Measurements from ENCODE around the gene WDR4. TPM values are rescaled to one million over a fixed set of nuclear protein-coding genes. Genes with fewer than 3 reads are reported as not detected.
A peak's percentile ranks its signal among the peaks of the same experiment; 100 is the strongest.
"Not testable (repeated sequence)": the region's sequence is repeated elsewhere in the genome, so short reads cannot be mapped to it uniquely, and the experiment has no call there.

The WDR4 gene
- total RNA-seq, 2 experiments from 2014 or later, result 34.0 to 46.5 TPM

DNA sequence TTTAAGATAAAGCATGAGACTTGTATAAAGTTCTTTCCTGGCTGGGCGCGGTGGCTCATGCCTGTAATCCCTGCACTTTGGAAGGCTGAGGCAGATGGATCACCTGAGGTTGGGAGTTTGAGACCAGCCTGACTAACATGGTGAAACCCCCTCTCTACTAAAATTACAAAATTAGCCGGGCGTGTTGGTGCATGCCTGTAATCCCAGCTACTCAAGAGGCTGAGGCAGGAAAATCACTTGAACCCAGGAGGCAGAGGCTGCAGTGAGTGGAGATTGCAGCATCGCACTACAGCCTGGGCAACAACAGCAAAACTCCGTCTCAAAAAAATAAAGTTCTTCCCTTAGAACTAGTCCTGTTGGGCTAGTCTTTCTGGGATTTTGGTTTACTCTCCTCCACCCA, 32.6 kb upstream of the WDR4 start:
- POLR2A ChIA-PET; H3K4me3 Mint-ChIP-seq; H3K27ac Mint-ChIP-seq; H3K9me3 Mint-ChIP-seq (ENCODE audit: low read depth); H3K27me3 Mint-ChIP-seq; H3K4me1 Mint-ChIP-seq; DNase-seq; CTCF ChIA-PET; ATAC-seq: not testable (repeated sequence)
- intact Hi-C loops (cut with DNase I, micrococcal nuclease), result loop anchor here in 1 of 2 experiments (5.0 kb wide), 1 partner anchor 35 kb away; no protein-coding TSS in a partner anchor
- H3K36me3 Mint-ChIP-seq (ENCODE audit: low read depth), result peaks cover 16% of the 10 kb centered on the region

DNA sequence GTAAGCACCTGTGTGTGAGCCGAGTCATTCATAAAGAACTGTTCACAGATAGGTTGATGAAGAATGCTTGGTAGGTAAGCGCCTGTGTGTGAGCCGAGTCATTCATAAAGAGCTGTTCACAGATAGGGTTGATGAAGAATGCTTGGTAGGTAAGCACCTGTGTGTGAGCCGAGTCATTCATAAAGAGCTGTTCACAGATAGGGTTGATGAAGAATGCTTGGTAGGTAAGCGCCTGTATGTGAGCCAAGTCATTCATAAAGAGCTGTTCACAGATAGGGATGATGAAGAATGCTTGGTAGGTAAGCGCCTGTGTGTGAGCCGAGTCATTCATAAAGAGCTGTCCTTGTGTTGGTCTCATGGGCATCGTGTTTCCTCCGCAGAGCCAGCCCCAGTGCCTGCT, 29.1 kb upstream of the WDR4 start:
- CTCF ChIA-PET, result interaction anchor here (0.6 kb wide), 1 partner anchor 277 kb away, joined by 3 read pairs; no protein-coding TSS in a partner anchor
- POLR2A ChIA-PET; H3K27me3 Mint-ChIP-seq; intact Hi-C loops (cut with DNase I, micrococcal nuclease); DNase-seq; H3K27ac Mint-ChIP-seq; H3K9me3 Mint-ChIP-seq (ENCODE audit: low read depth); H3K4me3 Mint-ChIP-seq; H3K4me1 Mint-ChIP-seq; ATAC-seq: not testable (repeated sequence)
- H3K36me3 Mint-ChIP-seq (ENCODE audit: low read depth), result peaks cover 31% of the 10 kb centered on the region

DNA sequence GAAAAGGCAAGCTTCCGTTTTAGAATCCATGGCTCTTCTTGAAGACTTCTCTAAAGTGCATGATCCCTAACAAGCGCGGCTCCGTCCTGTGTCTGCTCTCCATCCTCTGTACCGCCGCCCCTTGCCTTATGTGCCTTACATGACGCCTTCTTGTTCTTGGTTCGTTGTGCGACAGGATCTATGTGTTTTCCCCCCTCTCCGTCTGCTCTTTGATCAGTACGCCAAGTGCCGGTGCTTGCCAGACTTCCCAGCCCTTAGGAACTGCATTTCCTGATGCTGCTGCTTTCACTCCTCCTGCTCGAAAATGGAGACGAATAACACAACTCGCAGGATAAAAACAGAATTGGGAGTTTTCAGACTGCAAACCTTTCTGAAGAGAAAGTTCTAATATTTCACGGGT, 26.9 kb upstream of the WDR4 start:
- CTCF ChIA-PET, result no interaction called here
- DNase-seq (no peak), ATAC-seq (no peak)
- intact Hi-C loops (cut with DNase I, micrococcal nuclease), result no loop called here
- Mint-ChIP-seq H3K4me1 (no peaks in the 10 kb centered on the region), H3K36me3 (ENCODE audit: low read depth) (peaks cover 28% of the 10 kb centered on the region), H3K9me3 (ENCODE audit: low read depth) (no peaks in the 10 kb centered on the region), H3K27ac (no peak overlapping the region), H3K4me3 (no peak overlapping the region), H3K27me3 (no peaks in the 10 kb centered on the region)
- POLR2A ChIA-PET, result no interaction called here

DNA sequence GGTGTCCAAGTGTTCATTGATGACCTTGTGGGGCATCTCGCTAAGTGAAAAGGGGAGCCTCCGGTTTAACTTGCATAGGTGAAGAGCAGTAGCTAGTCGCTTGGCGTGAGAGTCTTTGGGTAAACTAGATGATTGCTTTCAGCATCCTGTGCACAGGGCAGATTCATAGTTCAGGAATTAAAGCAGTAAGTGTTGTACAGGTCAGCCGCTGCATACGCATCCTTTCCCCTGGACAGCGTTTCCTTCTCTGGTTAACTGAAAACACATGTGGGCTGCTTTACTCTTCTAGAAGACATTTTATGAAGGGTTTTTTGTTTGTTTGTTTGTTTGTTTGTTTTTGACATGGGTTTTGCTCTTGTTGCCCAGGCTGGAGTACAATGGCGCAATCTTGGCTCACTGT, 25.9 kb upstream of the WDR4 start:
- H3K4me1 Mint-ChIP-seq, result no peaks in the 10 kb centered on the region
- no peak overlapping the region for H3K27ac Mint-ChIP-seq
- ChIA-PET POLR2A (no interaction called here), CTCF (no interaction called here)
- no peak overlapping the region for H3K4me3 Mint-ChIP-seq
- H3K27me3 Mint-ChIP-seq, result no peaks in the 10 kb centered on the region
- peaks cover 26% of the 10 kb centered on the region for H3K36me3 Mint-ChIP-seq (ENCODE audit: low read depth)
- intact Hi-C loops (cut with DNase I, micrococcal nuclease), result no loop called here
- DNase-seq (no peak), ATAC-seq (no peak)
- no peaks in the 10 kb centered on the region for H3K9me3 Mint-ChIP-seq (ENCODE audit: low read depth)

GRCh38 chr21:42903817-42904216, 24.5 kb upstream of the WDR4 start:
- peaks cover 2% of the 10 kb centered on the region for H3K4me1 Mint-ChIP-seq
- no peak overlapping the region for H3K27ac Mint-ChIP-seq
- no peaks in the 10 kb centered on the region for H3K9me3 Mint-ChIP-seq (ENCODE audit: low read depth)
- CTCF ChIA-PET, result no interaction called here
- H3K4me3 Mint-ChIP-seq, result no peak overlapping the region
- H3K27me3 Mint-ChIP-seq, result no peaks in the 10 kb centered on the region
- H3K36me3 Mint-ChIP-seq (ENCODE audit: low read depth), result peaks cover 25% of the 10 kb centered on the region
- ATAC-seq (no peak), DNase-seq (no peak)
- POLR2A ChIA-PET, result no interaction called here
- intact Hi-C loops (cut with DNase I, micrococcal nuclease), result no loop called here

GRCh38 chr21:42900446-42900845, 21.1 kb upstream of the WDR4 start:
- CTCF ChIA-PET, result no interaction called here
- intact Hi-C loops (cut with DNase I, micrococcal nuclease), result no loop called here
- Mint-ChIP-seq H3K36me3 (ENCODE audit: low read depth) (peaks cover 31% of the 10 kb centered on the region), H3K9me3 (ENCODE audit: low read depth) (no peaks in the 10 kb centered on the region), H3K27ac (no peak overlapping the region), H3K27me3 (no peaks in the 10 kb centered on the region), H3K4me3 (no peak overlapping the region), H3K4me1 (peaks cover 12% of the 10 kb centered on the region)
- POLR2A ChIA-PET, result interaction anchor here (0.8 kb wide), 1 partner anchor 8 kb away, joined by 4 read pairs; the partner anchor contains the start of gene NDUFV3
- no peak for ATAC-seq
- no peak for DNase-seq

DNA sequence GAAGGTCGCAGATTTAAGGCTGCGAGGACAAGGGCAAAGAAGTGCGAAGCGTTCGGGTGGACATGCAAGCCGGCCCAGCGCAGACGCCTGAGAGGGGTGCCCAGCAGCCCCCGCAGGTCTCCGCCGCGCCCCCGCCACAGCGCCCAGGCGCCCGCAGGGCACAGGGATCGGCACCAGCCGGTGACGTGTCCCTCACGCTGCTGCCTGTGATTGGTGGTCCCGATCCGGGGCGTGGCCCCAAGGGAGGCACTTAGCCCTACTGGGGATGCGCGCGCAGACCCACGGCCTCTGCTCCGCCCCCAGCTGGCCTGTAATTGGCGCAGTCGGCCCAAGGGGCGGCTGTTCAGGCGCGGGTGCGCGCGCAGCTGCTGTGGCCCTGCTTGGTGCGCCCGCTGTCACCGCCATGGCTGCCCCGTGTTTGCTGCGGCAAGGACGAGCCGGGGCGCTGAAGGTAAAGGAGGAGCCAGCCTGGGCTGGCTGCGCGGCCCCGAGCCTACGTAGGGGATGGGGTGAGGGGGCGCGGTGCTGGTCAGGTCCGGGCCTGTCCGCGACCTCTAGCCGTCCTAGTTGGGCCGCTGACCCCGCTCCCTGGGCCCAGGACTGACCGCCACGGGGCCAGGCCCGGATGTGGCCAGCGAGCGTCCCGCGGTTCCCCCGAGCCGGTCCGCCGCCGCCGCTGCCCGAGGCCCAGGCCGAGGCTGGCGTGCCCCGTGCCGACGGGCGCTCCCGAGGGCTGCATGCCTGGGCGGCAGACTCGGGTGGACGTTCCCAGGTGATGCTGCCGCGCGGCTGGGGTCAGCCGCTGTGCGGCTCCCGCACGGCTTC, 13.8 kb upstream of the WDR4 start, which contains the start of gene NDUFV3:
TSS of gene NDUFV3 (plus strand) at position 379 of the 825 bp plus-strand sequence. CDS start at position 404, 25 bp downstream.
- POLR2A ChIA-PET, result interaction anchor here (0.7 to 1.7 kb wide), 5 partner anchors 8 to 155 kb away, joined by 3 to 5 read pairs (median 4); partner anchors contain the start of gene PKNOX1
- ATAC-seq (peak; percentile 97), DNase-seq (peak; percentile 100)
- Mint-ChIP-seq H3K4me3 (peak within 1 kb of the TSS; percentile 74), H3K27ac (peak within 1 kb of the TSS; percentile 90), H3K9me3 (ENCODE audit: low read depth) (no peaks in the 10 kb centered on the region), H3K36me3 (ENCODE audit: low read depth) (peaks cover 15% of the 10 kb centered on the region), H3K27me3 (no peaks in the 10 kb centered on the region), H3K4me1 (peaks cover 13% of the 10 kb centered on the region)
- CTCF ChIA-PET, result interaction anchor here (1.2 kb wide), 1 partner anchor 12 kb away, joined by 5 read pairs; no protein-coding TSS in a partner anchor
- intact Hi-C loops (cut with DNase I, micrococcal nuclease), result loop anchor here (1.0 to 10.0 kb wide), 5 partner anchors 14 to 766 kb away; partner anchors contain the start of genes PKNOX1 (in 2 of the 2), WDR4 (in 2 of the 2), HSF2BP (in 1 of the 2) and RRP1B (in 1 of the 2)

GRCh38 chr21:42892582-42892930, 13.2 kb upstream of the WDR4 start:
- ATAC-seq (no peak), DNase-seq (no peak)
- Mint-ChIP-seq H3K4me3 (peak overlapping the region; percentile 74), H3K36me3 (ENCODE audit: low read depth) (peaks cover 12% of the 10 kb centered on the region), H3K9me3 (ENCODE audit: low read depth) (no peaks in the 10 kb centered on the region), H3K4me1 (peaks cover 9% of the 10 kb centered on the region), H3K27ac (peak overlapping the region; percentile 90), H3K27me3 (no peaks in the 10 kb centered on the region)
- intact Hi-C loops (cut with DNase I, micrococcal nuclease), result loop anchor here in 1 of 2 experiments (10.0 kb wide), 1 partner anchor 658 kb away; no protein-coding TSS in a partner anchor
- CTCF ChIA-PET, result interaction anchor here (0.7 to 1.2 kb wide), 2 partner anchors 11 to 18 kb away, joined by 3 to 5 read pairs; no protein-coding TSS in a partner anchor
- POLR2A ChIA-PET, result interaction anchor here (0.7 to 1.7 kb wide), 6 partner anchors 8 to 154 kb away, joined by 3 to 8 read pairs (median 4); partner anchors contain the start of gene PKNOX1

DNA sequence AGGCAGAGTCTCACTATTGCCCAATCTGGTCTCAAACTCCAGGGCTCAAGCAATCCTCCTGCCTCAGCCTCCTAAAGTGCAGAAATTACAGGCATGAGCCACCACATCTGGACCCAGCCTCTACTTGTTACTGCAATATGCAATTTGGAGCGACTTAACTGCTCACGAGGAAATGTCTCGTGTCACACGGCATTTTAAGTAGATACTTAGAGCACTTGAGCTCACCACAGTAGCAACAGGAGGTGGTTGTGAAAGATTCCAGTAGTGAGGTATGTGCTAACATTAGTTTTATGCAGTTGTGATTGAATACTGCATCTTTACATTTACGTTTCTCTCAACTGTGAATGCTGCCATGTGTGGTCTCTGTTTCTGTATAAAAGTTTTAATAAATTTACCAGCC, 8.0 kb upstream of the WDR4 start:
- ATAC-seq, result no peak
- no peak for DNase-seq
- Mint-ChIP-seq H3K4me1 (peaks cover 2% of the 10 kb centered on the region), H3K27me3 (no peaks in the 10 kb centered on the region), H3K27ac (no peak overlapping the region), H3K4me3 (no peak overlapping the region), H3K36me3 (ENCODE audit: low read depth) (no peaks in the 10 kb centered on the region), H3K9me3 (ENCODE audit: low read depth) (no peaks in the 10 kb centered on the region)
- intact Hi-C loops (cut with DNase I, micrococcal nuclease), result no loop called here
- POLR2A ChIA-PET, result no interaction called here
- CTCF ChIA-PET, result interaction anchor here (0.6 to 1.3 kb wide), 2 partner anchors 10 to 54 kb away, joined by 3 to 4 read pairs; no protein-coding TSS in a partner anchor

DNA sequence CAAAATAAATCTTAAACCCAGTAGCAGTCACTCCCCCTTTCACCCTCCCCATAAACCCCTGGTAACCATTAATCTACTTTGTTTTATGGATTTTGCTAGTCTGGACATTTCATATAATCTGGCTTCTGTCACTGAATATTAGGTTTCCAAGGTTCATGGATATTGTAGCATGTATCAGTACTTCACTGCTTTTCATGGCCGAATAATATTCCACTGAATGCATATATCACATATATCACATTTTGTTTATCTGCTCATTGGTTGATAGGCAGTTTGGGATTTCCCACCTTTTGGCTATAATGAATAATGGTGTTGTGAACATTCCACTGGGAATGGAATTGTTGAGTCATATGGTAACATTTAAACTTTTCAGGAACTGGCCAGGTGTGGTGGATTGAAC, 4.6 kb upstream of the WDR4 start:
- ATAC-seq, result no peak
- H3K9me3 Mint-ChIP-seq (ENCODE audit: low read depth), result no peaks in the 10 kb centered on the region
- intact Hi-C loops (cut with DNase I, micrococcal nuclease), result no loop called here
- H3K4me3 Mint-ChIP-seq, result no peak overlapping the region
- ChIA-PET CTCF (no interaction called here), POLR2A (no interaction called here)
- H3K27me3 Mint-ChIP-seq, result no peaks in the 10 kb centered on the region
- no peak overlapping the region for H3K27ac Mint-ChIP-seq
- peaks cover 12% of the 10 kb centered on the region for H3K4me1 Mint-ChIP-seq
- no peak for DNase-seq
- H3K36me3 Mint-ChIP-seq (ENCODE audit: low read depth), result peaks cover 3% of the 10 kb centered on the region

GRCh38 chr21:42880352-42880751, 1.0 kb upstream of the WDR4 start:
- peaks cover 20% of the 10 kb centered on the region for H3K36me3 Mint-ChIP-seq (ENCODE audit: low read depth)
- intact Hi-C loops (cut with DNase I, micrococcal nuclease), result no loop called here
- H3K4me3 Mint-ChIP-seq, result peak overlapping the region; percentile 92
- POLR2A ChIA-PET, result interaction anchor here (1.1 kb wide), 1 partner anchor 12 kb away, joined by 5 read pairs; the partner anchor contains the start of gene NDUFV3
- H3K27me3 Mint-ChIP-seq, result no peaks in the 10 kb centered on the region
- DNase-seq (no peak), ATAC-seq (no peak)
- H3K27ac Mint-ChIP-seq, result peak overlapping the region; percentile 99
- CTCF ChIA-PET, result interaction anchor here (1.5 kb wide), 1 partner anchor 12 kb away, joined by 5 read pairs; no protein-coding TSS in a partner anchor
- peaks cover 17% of the 10 kb centered on the region for H3K4me1 Mint-ChIP-seq
- no peaks in the 10 kb centered on the region for H3K9me3 Mint-ChIP-seq (ENCODE audit: low read depth)

All from activated CD4-positive, alpha-beta T cell treated with anti-CD3 and anti-CD28 coated beads for 36 hours (primary cell).